ENCODE measurements around the gene EPHA4.

Gene EPHA4

GRCh38 chr2:221570321-221570935, 1.7 kb downstream of the EPHA4 start:
- TF ChIP-seq CTCF (conservative IDR thresholded peaks at IDR 0.05; ENCODE audit: low read depth): no peak
- ChIA-PET CTCF (no interaction called here), POLR2A (ENCODE audit: low non-redundant PET) (no interaction called here)
- DNase-seq (ENCODE audit: low spot score): no peak
- H3K27ac ChIP-seq: no peak overlapping the region

- TF ChIP-seq CTCF (conservative IDR thresholded peaks at IDR 0.05; ENCODE audit: low read depth): no peak
- POLR2A ChIA-PET (ENCODE audit: low non-redundant PET): no interaction called here
- no peak for DNase-seq (ENCODE audit: low spot score)
- H3K27ac ChIP-seq: no peak overlapping the region
- CTCF ChIA-PET: no interaction called here
These were observed 2.2 kb downstream of the EPHA4 start for GRCh38 chr2:221569871-221570270.

- CTCF ChIA-PET: no interaction called here
- H3K27ac ChIP-seq: no peak overlapping the region
- POLR2A ChIA-PET (ENCODE audit: low non-redundant PET): no interaction called here
- TF ChIP-seq CTCF (conservative IDR thresholded peaks at IDR 0.05; ENCODE audit: low read depth): no peak
- no peak for DNase-seq (ENCODE audit: low spot score)
These were observed 2.7 kb downstream of the EPHA4 start for GRCh38 chr2:221569425-221569845.

GRCh38 chr2:221568299-221568698, 3.8 kb downstream of the EPHA4 start:
- TF ChIP-seq CTCF (conservative IDR thresholded peaks at IDR 0.05; ENCODE audit: low read depth): no peak
- ChIA-PET POLR2A (ENCODE audit: low non-redundant PET) (no interaction called here), CTCF (no interaction called here)
- H3K27ac ChIP-seq: no peak overlapping the region
- DNase-seq (ENCODE audit: low spot score): no peak

GRCh38 chr2:221567809-221568208, 4.3 kb downstream of the EPHA4 start:
- CTCF ChIA-PET: no interaction called here
- TF ChIP-seq CTCF (conservative IDR thresholded peaks at IDR 0.05; ENCODE audit: low read depth): no peak
- H3K27ac ChIP-seq: no peak overlapping the region
- DNase-seq (ENCODE audit: low spot score): no peak
- POLR2A ChIA-PET (ENCODE audit: low non-redundant PET): no interaction called here

- POLR2A ChIA-PET (ENCODE audit: low non-redundant PET): interaction anchor here (0.7 kb wide), 1 partner anchor 869 kb away, joined by 3 read pairs; no protein-coding TSS in a partner anchor
These were observed 4.8 kb downstream of the EPHA4 start for GRCh38 chr2:221567231-221567760.

More at GRCh38 chr2:221567231-221567760, 4.8 kb downstream of the EPHA4 start:
- no peak for DNase-seq (ENCODE audit: low spot score)
- TF ChIP-seq CTCF (conservative IDR thresholded peaks at IDR 0.05; ENCODE audit: low read depth): no peak
- CTCF ChIA-PET: no interaction called here
- H3K27ac ChIP-seq: no peak overlapping the region
